Measurements from ENCODE around the gene CDH23.

- TF ChIP-seq HDAC2 (IDR thresholded peaks at IDR 0.05) (no peak), SMARCA5 (IDR thresholded peaks at IDR 0.05) (no peak), NFXL1 (IDR thresholded peaks at IDR 0.05; ENCODE audit: borderline replicate concordance) (no peak), CTCF (IDR thresholded peaks at IDR 0.05 in 2 of 3, conservative IDR thresholded peaks at IDR 0.05 in 1 of 3; ENCODE audit: control insufficient read depth in 2 of 3, extremely low read depth in 1 of 3, insufficient read depth in 1 of 3, low read depth in 3 of 3, low read length in 3 of 3) (no peak), MAX (IDR thresholded peaks at IDR 0.05; ENCODE audit: low read depth, low read length) (no peak), POLR2AphosphoS5 (IDR thresholded peaks at IDR 0.05; ENCODE audit: low read length) (no peak), KDM1A (IDR thresholded peaks at IDR 0.05; ENCODE audit: borderline replicate concordance) (no peak)
Observed at GRCh38 chr10:71483135-71483534, 86.4 kb downstream of the CDH23 start.

All from GM12878 (cell line).